DMS53 (cell line): ENCODE measurements around the gene TRAPPC2L.
A peak's percentile ranks its signal among the peaks of the same experiment; 100 is the strongest.

ENCODE experiments used
- DNase-seq: peaks from one replicate; lab custom pipeline; 2025; lab: John Stamatoyannopoulos, UW

TRAPPC2L gene

DNA sequence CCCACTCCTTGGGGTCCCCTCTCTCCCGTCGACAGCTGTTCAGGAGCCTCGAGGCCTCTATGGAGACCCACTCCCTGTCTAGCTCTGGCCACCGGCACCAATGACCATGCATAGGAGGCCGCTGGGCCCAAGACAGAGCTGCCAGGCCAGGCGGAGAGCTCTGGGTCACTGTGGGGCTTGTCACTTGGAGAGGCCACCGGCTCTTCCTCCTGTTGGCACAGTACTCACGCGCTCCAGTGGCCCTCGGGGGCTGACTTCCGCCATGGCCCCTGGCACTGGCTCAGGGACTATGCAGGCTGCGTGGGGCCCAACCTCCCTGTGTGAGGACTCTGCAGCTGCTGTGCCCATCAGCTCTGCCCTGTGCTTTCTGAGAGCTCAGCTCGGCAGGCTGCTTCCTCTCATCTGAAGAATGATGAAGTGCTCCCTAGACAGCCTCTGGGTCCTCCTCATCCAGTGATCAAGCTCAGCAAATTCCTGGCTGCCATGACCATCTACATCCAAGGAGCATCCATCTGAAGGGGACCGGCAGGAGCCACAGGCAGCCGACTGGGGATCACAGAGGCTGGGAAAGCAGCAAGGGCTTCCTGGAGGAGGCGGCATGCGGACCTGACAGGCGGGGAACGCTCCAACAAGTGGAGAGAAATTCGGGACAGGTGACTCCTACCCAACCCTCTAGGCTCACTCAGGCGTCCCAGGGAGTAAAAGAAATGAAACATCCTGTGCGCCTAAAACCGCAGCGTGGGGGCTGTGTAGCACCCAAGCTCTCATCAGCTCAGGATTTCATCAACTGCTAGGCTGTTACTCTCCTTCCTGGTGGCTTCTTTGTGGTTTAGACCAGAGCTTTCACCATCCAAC, 17.0 kb upstream of the TRAPPC2L start:
- DNase-seq: no peak

DNA sequence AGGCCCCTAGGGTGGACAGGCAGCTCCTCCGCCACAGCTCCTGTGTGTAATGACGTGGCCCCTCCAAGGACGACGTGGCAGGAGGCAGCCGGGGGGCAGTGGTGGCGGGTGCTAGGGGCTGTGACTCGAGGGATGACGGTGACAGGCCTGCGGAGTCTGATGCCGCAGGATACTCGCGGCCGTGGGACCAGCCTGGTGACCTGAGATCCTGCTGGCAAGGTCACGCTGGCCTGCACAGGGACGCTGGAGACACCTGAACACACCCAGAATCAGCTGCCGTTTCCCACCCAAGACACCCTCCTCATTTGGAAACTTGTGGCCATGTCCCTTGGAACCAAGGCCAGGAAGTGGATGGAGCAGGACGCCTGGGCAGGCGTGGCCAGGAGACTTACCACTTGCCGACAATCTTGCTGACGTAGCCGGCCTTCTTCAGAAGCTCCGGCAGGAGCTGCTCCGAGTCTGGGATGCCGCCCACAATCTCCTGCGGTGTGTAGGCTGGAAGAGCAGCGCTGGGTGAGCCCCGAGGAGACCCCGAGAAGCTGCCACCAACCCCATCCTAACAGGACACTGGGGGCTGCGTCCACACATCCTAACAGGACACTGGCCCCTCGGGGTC, 16.2 kb upstream of the TRAPPC2L start:
- no peak for DNase-seq

- DNase-seq: no peak
Measured at GRCh38 chr16:88841521-88842307, 15.2 kb upstream of the TRAPPC2L start.

DNA sequence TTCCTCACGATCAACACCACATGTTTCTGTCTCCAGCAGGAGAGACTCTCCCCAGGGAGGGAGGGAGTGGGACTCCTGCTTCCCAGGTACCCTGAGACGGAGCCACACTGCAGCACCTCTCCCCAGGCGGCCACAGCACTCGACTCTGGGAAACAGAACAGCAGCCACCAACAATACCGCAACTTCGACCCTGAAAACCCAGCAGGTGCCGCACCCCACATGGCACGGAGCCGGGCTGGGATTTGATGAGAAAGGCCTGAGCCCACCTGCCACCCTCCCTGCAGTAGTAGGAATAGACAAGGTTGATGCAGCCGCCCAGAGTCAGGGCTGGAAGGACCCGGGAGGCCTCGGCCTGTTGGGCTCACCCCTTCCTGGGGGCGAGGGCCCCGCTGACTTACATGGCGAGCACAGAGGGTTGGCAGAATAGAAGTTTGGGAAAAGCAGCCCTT, 14.6 kb upstream of the TRAPPC2L start:
- DNase-seq: no peak

DNA sequence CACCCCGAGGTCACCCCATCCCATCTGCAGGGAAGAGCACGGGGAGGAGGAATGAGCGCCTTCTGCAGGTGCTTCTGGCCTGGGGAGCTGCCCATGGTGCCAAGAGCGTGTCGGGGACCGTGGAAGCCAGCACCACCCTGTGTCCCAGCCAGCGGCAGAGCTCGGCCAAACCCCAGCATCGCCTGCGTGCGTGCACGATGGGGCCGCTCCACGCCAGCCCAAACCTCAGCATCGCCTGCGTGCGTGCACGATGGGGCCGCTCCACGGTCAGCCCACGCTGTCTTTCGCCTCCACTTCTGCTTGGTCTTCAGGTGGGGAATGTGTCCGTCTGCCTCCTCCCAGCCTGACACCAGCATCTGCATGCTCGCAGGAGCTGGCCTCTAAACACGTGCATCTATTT, 14.1 kb upstream of the TRAPPC2L start:
- no peak for DNase-seq

GRCh38 chr16:88843256-88843655, 13.7 kb upstream of the TRAPPC2L start:
- no peak for DNase-seq

DNA sequence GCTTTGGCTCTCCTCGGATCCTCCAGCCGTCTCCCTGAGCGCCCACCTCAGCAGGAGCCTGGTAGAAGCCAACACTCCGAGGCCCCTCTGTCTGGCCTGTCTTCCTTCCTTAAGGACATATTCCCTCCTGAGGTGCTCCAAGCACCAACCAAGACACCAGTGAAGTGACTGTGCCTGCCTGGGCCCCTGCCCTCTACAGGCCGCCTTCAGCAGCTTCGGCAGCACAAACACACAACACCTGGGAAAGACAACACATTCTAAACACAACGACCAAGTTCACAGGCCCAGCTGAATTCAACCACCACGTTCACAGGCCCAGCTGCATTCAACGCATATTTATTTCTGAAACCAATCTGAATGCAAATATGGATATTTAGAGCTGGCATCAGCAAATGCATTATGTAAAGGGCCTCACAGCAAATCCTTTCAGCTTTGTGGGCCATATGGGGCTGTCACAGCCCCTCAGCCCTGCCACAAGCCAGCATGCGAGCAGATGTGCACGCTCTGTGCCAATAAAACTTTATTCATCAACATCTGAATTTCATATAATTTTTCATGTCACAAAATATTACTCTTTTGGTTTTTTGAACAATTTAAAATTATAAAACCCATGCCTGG, 12.4 kb upstream of the TRAPPC2L start:
- DNase-seq: no peak

DNA sequence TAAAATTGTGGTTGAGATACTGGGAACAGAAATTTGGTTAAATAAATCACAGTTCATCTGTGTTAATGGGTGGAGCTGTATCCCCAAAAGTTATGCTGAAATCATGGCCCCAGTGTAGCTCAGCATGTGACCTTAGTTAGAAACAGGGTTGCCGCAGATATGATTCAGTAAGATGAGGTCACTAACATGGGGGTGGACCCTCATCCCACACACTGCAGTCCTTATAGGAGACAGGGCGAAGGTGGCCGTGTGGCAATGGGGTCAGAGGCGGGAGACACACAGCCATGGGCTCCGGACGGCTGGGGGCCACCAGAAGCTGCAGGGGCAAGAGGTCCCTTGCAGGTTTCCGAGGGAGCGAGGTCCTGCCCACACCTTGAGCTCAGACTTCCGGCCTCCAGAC, 10.8 kb upstream of the TRAPPC2L start:
- DNase-seq: no peak

DNA sequence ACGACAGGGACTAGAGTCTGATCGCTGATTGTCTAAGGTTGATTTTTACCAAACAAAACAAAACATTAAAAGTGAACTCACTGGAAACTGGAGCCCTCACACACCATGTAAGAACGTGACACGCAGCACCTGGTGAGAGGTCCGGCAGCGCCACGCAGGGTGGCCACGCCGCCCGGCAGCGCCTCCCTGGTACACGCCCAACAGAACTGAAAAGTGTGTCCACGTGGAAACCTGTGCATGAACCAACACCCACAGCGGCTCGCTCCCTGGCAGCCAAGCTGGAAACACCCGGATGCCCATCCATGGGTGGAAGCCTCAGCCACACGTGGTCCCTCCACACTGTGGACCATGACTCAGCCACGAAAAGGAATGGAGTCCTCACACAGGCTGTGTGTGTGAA, 9.3 kb upstream of the TRAPPC2L start:
- DNase-seq: no peak

GRCh38 chr16:88848557-88848956, 8.4 kb upstream of the TRAPPC2L start:
- DNase-seq: no peak

GRCh38 chr16:88850531-88851199, 6.3 kb upstream of the TRAPPC2L start:
- no peak for DNase-seq

DNA sequence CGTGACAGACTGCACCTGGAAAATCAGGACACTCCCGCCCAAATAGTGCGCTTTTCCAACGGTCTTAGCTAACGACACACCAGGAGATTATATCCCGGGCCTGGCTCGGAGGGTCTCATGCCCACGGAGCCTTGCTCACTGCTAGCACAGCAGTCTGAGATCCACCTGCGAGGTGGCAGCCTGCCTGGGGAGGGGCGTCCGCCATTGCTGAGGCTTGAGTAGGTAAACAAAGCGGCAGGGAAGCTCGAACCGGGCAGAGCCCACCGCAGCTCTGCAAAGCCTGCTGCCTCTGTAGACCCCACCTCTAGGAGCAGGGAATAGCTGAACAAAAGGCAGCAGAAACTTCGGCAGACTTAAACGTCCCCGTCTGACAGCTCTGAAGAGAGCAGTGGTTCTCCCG, 5.3 kb upstream of the TRAPPC2L start:
- no peak for DNase-seq

- DNase-seq: no peak
Measured at GRCh38 chr16:88853325-88853941, 3.5 kb upstream of the TRAPPC2L start.

GRCh38 chr16:88854306-88855111, 2.4 kb upstream of the TRAPPC2L start:
- no peak for DNase-seq

DNA sequence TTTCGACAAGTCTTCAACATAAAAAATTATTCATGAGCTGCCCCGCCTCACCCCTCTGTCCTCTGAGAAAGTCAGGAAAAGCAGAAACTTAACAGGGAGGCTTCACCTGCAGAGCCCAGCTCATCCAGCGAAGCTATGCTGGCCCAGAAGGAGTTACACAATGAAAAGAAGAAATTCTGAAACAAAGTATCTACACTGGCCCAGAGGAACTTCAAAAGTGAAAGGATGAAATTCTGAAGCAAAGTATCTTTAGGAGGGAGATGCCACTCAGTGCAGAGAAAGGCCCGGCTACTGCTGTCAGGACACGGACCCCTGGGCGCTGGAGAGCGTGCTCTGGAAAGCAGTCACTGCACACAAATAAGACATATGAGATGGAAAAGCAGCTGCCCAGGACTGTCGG, 1.8 kb upstream of the TRAPPC2L start:
- no peak for DNase-seq

DNA sequence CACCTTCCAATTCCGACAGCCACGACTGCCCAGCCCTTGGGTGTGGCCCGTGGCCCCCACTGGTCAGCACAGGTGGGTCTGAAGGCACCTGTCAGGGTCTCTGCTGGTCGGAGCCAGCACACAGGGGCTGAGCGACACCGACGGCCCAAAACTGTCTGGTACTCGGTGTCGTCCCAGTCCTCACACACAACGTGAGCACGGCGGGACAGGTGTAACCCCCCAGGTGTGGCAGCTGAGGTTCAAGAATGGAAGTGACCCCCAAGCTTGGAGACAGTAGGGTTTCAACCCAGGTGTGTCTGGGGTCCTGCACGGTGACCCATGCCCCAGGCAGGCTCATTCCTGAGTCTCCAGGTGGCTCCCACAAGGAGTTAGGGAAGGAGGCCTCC, 1.2 kb upstream of the TRAPPC2L start:
- DNase-seq: no peak

GRCh38 chr16:88856122-88856827, 652 bp upstream of the TRAPPC2L start:
- DNase-seq: peak; percentile 38

DNA sequence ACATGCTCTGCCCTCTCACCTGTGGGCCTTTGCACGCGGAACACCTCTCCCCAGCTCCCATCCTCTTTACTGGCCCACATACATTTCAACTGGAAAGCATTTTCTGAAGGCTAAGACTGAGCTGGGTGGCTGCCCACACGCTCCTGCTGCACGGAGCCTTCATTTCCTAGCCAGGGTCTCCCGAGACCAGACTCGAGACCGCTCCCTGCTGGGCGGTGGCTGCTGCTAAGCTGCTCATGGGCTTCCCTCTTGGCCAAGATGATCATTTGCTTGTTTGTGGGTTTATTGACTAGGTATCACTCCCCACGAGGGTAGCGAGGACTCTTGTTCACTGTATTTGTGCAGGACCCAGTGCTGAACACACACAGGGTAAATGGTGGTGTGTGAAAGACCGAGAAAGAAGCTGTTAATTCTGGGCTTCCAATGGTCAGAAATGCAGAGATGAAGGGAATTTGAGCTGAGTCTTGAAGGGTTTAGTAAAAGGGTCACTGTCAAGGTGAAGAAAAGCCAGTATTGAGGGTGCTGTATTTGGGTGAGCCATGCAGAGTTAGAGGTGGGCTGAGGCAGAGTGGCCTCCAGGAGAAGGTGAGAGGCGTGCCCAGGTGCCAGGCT, 907 bp downstream of the TRAPPC2L start:
- peak; percentile 76 for DNase-seq

GRCh38 chr16:88859381-88860091, 2.6 kb downstream of the TRAPPC2L start:
- DNase-seq: no peak
